ENCODE measurements around the gene HTT-AS. TPM values are rescaled to one million over a fixed set of nuclear protein-coding genes. Genes with fewer than 3 reads are reported as not detected.

The HTT-AS gene
- total and polyA plus RNA-seq, 2 of the 8 experiments (the other 6 are each of a cell fraction or from before 2014, with no cell fraction given) = not detected

GRCh38 chr4:3123181-3123671 is 48.9 kb upstream of the HTT-AS start (continued):
- no peak for TF ChIP-seq CHD7 (IDR thresholded peaks at IDR 0.05; ENCODE audit: insufficient replicate concordance, low read length)
- TF ChIP-seq RBBP5 (IDR thresholded peaks at IDR 0.05; ENCODE audit: borderline replicate concordance, low read depth, low read length) = no peak
- no peak for TF ChIP-seq SRF (IDR thresholded peaks at IDR 0.05; ENCODE audit: low read depth, low read length)
- TF ChIP-seq RXRA (IDR thresholded peaks at IDR 0.05; ENCODE audit: insufficient read depth, low read depth, low read length) = no peak
